Calu3 (cell line): ENCODE results near the gene HDGFL3. TPM values are rescaled to one million over a fixed set of nuclear protein-coding genes. Genes with fewer than 3 reads are reported as not detected.

ENCODE experiments used
- BruUV-seq: library from RNA; stranded (reverse); fragments of 400-500 nt; replicated peaks from 2 replicates; lab custom pipeline; 2021; lab: Mats Ljungman, UMichigan
- CTCF ChIA-PET: fragments of 300-600 bp; sonication (Branson Sonifier 250); formaldehyde crosslinking; loops from one replicate; lab custom pipeline; 2022; ENCODE audit warnings: antibody characterized with exemption; lab: Charles Lee
- DNase-seq: peaks from one replicate; pipeline ENCODE4 v3.0.0; 2022
- H3K27ac Mint-ChIP-seq: one replicate; pipeline ENCODE4 v1.8.0; 2022; ENCODE audit warnings: mixed read lengths; ENCODE audit not compliant: unreplicated experiment
- H3K27me3 Mint-ChIP-seq: one replicate; pipeline ENCODE4 v1.8.0; 2022; ENCODE audit warnings: mixed read lengths; ENCODE audit not compliant: unreplicated experiment
- H3K36me3 Mint-ChIP-seq: one replicate; pipeline ENCODE4 v1.8.0; 2022; ENCODE audit warnings: mild to moderate bottlenecking, moderate library complexity, mixed read lengths; ENCODE audit not compliant: insufficient read depth, unreplicated experiment
- H3K4me1 Mint-ChIP-seq: one replicate; pipeline ENCODE4 v1.8.0; 2022; ENCODE audit warnings: mild to moderate bottlenecking, low read depth, mixed read lengths; ENCODE audit not compliant: unreplicated experiment
- H3K4me3 Mint-ChIP-seq: one replicate; pipeline ENCODE4 v1.8.0; 2022; ENCODE audit warnings: mild to moderate bottlenecking, low read depth, moderate library complexity, mixed read lengths; ENCODE audit not compliant: unreplicated experiment
- H3K9me3 Mint-ChIP-seq: one replicate; pipeline ENCODE4 v1.8.0; 2022; ENCODE audit warnings: low read depth, mixed read lengths; ENCODE audit not compliant: unreplicated experiment
- intact Hi-C: fragments of 100-400 bp; cut with micrococcal nuclease; formaldehyde crosslinking; loops from one replicate; pipeline ENCODE4 v1.10.0; 2022; ENCODE audit not compliant: unreplicated experiment
- total RNA-seq: library from RNA; stranded (reverse); gene quantifications from 2 replicates; pipeline ENCODE4 v1.2.3, GENCODE V29; 2022
- TF ChIP-seq, protein P1 (sequence below): fragments of 200-600 bp; IDR thresholded peaks from one replicate; pipeline ENCODE4 v1.8.0; 2022; ENCODE audit warnings: antibody characterized with exemption; ENCODE audit not compliant: unreplicated experiment

The HDGFL3 gene
- total RNA-seq, 1 experiment from 2014 or later, result 69.4 TPM

DNA sequence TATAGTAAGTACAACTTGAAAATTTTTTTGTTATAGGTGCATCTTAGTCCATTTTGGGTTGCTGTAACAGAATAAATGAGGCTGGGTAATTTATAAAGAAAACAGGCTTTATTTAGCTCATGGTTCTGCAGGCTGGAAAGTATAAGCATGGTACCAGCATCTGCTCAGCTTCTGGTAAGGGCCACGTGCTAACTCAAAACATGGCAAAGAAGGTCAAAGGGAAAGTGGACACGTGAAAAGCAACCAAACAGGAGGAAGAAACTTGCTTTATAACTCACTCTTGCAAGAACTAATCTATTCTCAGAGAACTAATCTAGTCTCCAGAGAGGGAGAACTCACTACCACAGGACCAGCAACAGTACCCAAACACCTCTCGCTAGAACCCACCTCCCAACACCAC, 9.1 kb downstream of the HDGFL3 start:
- Mint-ChIP-seq H3K27me3 (no peaks in the 10 kb centered on the region), H3K4me1 (peaks cover 28% of the 10 kb centered on the region), H3K27ac (no peak overlapping the region), H3K36me3 (no peaks in the 10 kb centered on the region), H3K9me3 (no peaks in the 10 kb centered on the region), H3K4me3 (no peak overlapping the region)
- BruUV-seq, result no TSS peak
- no peak for DNase-seq
- intact Hi-C loops, result no loop called here
- CTCF ChIA-PET, result interaction anchor here (0.6 kb wide), 1 partner anchor 159 kb away, joined by 4 read pairs; no protein-coding TSS in a partner anchor
- TF ChIP-seq, protein P1, sequence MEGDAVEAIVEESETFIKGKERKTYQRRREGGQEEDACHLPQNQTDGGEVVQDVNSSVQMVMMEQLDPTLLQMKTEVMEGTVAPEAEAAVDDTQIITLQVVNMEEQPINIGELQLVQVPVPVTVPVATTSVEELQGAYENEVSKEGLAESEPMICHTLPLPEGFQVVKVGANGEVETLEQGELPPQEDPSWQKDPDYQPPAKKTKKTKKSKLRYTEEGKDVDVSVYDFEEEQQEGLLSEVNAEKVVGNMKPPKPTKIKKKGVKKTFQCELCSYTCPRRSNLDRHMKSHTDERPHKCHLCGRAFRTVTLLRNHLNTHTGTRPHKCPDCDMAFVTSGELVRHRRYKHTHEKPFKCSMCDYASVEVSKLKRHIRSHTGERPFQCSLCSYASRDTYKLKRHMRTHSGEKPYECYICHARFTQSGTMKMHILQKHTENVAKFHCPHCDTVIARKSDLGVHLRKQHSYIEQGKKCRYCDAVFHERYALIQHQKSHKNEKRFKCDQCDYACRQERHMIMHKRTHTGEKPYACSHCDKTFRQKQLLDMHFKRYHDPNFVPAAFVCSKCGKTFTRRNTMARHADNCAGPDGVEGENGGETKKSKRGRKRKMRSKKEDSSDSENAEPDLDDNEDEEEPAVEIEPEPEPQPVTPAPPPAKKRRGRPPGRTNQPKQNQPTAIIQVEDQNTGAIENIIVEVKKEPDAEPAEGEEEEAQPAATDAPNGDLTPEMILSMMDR, result no peak

DNA sequence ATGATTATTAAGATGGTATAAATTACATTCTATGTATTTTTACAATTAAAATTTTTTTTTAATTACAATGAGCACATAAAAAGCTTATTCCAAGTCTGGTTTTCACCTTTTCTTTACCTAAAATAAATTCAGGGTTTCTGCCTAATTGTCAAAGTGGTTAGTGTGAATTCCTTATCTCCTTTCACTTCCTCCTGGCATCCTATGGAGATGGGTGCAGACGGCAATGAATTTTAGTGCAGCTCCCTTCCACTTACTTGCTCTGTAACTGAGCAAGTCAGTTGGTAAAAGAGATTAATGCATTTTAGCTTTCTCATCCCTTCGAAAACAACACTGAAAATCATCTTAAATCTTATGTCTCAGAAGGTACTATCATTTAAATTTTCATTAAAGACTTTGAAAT, 13.1 kb downstream of the HDGFL3 start:
- Mint-ChIP-seq H3K9me3 (no peaks in the 10 kb centered on the region), H3K4me1 (peaks cover 22% of the 10 kb centered on the region), H3K36me3 (no peaks in the 10 kb centered on the region), H3K27me3 (no peaks in the 10 kb centered on the region), H3K27ac (no peak overlapping the region), H3K4me3 (no peak overlapping the region)
- TF ChIP-seq, protein P1, result no peak
- BruUV-seq, result no TSS peak
- intact Hi-C loops, result loop anchor here (5.0 kb wide), 1 partner anchor 127 kb away; the partner anchor contains the start of gene BTBD1
- no peak for DNase-seq
- CTCF ChIA-PET, result no interaction called here

DNA sequence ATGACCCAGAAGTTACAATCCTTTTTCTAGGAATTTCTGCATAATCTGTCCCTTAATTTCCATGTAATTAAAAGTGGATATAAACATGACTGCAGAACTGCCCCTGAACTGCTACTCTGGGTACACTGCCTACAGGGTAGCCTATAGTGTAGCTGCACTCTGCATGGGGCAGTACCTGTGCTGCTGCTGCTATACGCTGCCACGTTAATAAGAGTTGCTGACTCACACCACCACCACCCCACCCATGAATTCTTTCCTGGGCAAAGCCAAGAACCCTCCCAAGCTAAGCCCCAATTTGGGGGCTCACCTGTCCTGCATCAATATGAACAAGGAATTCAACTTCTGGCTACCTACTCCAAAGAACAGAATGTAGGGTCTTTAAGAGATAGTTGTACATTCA, 13.9 kb downstream of the HDGFL3 start:
- H3K27ac Mint-ChIP-seq, result no peak overlapping the region
- DNase-seq, result no peak
- no peaks in the 10 kb centered on the region for H3K9me3 Mint-ChIP-seq
- BruUV-seq, result no TSS peak
- no peaks in the 10 kb centered on the region for H3K36me3 Mint-ChIP-seq
- no peak overlapping the region for H3K4me3 Mint-ChIP-seq
- no peaks in the 10 kb centered on the region for H3K27me3 Mint-ChIP-seq
- intact Hi-C loops, result loop anchor here (5.0 kb wide), 1 partner anchor 126 kb away; the partner anchor contains the start of gene BTBD1
- CTCF ChIA-PET, result no interaction called here
- TF ChIP-seq, protein P1, result no peak
- H3K4me1 Mint-ChIP-seq, result peaks cover 22% of the 10 kb centered on the region

DNA sequence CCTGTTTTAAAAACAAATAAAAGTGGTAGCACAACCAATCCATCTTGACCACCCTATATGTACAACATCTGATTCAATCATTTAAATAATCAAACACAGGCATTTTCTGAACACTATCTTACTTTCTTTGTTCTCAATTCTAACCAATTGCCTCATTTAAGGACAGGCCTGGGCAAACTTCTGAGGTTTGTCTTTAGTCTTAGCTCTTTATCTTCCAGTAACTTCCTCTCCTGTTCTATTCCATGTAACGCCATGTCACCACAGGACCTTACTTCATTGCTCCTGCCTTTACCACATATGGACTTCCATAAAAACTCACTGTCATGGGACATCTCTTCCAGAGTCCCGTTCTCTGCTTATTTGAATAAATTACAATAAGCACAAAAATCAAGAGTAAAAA, 14.9 kb downstream of the HDGFL3 start:
- H3K4me3 Mint-ChIP-seq, result no peak overlapping the region

More for the DNA sequence above, 14.9 kb downstream of the HDGFL3 start:
- H3K4me1 Mint-ChIP-seq, result peaks cover 22% of the 10 kb centered on the region
- no TSS peak for BruUV-seq
- CTCF ChIA-PET, result no interaction called here
- H3K27ac Mint-ChIP-seq, result no peak overlapping the region
- H3K9me3 Mint-ChIP-seq, result no peaks in the 10 kb centered on the region
- no peaks in the 10 kb centered on the region for H3K36me3 Mint-ChIP-seq
- no peaks in the 10 kb centered on the region for H3K27me3 Mint-ChIP-seq
- TF ChIP-seq, protein P1, result no peak
- no peak for DNase-seq
- intact Hi-C loops, result loop anchor here (5.0 kb wide), 1 partner anchor 125 kb away; the partner anchor contains the start of gene BTBD1
